Esophagus squamous epithelium (tissue), 4 donors: ENCODE measurements around the gene ENDOV.

Source experiments
- POLR2A ChIP-seq, 4 donors: fragments of 450-650 bp; IDR thresholded peaks; one replicate each; pipeline ENCODE4 v1.6.1; 2017; ENCODE audit warnings: antibody characterized with exemption in 4 of 4, mild to moderate bottlenecking in 4 of 4, moderate library complexity in 3 of 4
- TF ChIP-seq, protein P1 (sequence below), 6 experiments: fragments of 450-650 bp in 4 of 6; fragments of 200-600 bp in 2 of 6; sonication (generic) in 2 of 6; IDR thresholded peaks; one replicate each; pipeline ENCODE4 v1.5.1; 2016 to 2019; ENCODE audit warnings: antibody characterized with exemption in 6 of 6, mild to moderate bottlenecking in 4 of 6, moderate library complexity in 4 of 6

DNA sequence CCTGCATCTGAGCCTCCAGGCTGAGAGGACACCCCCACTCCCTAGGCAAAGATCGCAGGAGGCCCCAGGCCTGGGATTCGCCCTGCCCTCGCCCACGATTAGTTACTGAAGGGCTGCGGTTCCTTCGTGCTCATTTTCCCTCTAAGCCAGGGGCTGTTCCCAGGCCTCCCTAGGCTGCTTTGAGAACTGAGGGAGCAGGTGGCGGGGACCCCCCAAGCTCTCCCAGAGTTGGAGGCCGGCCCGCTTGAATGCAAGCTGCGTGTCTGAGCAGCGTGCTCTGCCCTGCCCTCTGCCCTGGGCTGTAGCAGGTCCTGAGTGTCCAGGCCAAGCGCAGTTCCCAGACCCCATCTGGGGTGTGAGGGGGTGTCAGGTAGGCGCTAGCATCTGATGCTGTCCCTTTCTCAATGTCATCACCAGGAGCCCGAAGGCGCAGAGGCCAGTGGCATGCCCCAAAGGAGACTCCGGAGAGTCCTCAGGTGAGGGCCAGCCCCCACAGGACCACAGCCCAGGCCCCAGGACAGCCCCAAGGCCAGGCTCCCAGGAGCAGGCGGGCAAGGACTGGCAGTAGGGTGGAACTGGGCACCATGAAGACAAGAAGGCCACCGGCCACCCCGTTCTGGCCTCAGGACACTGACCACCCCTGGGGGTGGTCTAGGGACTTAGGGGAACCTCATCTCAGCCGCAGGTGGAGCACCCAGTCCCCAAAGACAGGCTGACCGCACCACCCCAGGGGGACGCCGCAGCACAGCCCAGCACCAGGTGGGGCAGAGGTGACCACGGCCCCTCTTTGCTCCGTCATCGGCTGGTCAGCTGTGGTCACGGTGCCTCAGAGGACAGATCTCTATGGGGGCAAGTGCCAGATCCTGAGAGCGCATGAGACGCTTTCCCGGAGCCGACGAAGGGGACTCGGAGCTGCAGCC, 14.6 kb downstream of the ENDOV start:
- TF ChIP-seq, protein P1, sequence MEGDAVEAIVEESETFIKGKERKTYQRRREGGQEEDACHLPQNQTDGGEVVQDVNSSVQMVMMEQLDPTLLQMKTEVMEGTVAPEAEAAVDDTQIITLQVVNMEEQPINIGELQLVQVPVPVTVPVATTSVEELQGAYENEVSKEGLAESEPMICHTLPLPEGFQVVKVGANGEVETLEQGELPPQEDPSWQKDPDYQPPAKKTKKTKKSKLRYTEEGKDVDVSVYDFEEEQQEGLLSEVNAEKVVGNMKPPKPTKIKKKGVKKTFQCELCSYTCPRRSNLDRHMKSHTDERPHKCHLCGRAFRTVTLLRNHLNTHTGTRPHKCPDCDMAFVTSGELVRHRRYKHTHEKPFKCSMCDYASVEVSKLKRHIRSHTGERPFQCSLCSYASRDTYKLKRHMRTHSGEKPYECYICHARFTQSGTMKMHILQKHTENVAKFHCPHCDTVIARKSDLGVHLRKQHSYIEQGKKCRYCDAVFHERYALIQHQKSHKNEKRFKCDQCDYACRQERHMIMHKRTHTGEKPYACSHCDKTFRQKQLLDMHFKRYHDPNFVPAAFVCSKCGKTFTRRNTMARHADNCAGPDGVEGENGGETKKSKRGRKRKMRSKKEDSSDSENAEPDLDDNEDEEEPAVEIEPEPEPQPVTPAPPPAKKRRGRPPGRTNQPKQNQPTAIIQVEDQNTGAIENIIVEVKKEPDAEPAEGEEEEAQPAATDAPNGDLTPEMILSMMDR (IDR thresholded peaks at IDR 0.05): no peak
- no peak for TF ChIP-seq POLR2A (IDR thresholded peaks at IDR 0.05)
